Measurements from ENCODE around the gene ASIC4. TPM values are rescaled to one million over a fixed set of nuclear protein-coding genes. Genes with fewer than 3 reads are reported as not detected.

The ASIC4 gene
- total RNA-seq, 1 experiment from 2014 or later: 2.1 TPM

DNA sequence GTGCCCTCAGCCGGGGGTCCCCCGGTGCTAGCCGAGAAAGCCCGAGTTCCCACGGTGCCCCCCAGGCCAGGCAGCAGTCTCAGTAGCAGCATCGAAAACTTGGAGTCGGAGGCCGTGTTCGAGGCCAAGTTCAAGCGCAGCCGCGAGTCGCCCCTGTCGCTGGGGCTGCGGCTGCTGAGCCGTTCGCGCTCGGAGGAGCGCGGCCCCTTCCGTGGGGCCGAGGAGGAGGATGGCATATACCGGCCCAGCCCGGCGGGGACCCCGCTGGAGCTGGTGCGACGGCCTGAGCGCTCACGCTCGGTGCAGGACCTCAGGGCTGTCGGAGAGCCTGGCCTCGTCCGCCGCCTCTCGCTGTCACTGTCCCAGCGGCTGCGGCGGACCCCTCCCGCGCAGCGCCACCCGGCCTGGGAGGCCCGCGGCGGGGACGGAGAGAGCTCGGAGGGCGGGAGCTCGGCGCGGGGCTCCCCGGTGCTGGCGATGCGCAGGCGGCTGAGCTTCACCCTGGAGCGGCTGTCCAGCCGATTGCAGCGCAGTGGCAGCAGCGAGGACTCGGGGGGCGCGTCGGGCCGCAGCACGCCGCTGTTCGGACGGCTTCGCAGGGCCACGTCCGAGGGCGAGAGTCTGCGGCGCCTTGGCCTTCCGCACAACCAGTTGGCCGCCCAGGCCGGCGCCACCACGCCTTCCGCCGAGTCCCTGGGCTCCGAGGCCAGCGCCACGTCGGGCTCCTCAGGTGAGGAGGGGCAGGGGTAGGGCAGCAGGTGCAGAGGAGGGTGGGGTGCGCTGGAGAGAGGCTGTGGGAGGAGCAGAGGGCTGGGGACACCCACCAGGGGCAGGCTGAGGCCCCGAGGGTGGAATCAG, 29.7 kb upstream of the ASIC4 start:
- POLR2A ChIA-PET: no interaction called here

More for the DNA sequence above, 29.7 kb upstream of the ASIC4 start:
- Histone ChIP-seq H3K9me2 (ENCODE audit: insufficient read depth) (no peaks in the 10 kb centered on the region), H3K9ac (ENCODE audit: low read length) (no peak overlapping the region), H3K4me1 (ENCODE audit: control insufficient read depth in 1 of 2, insufficient read depth in 2 of 2, low read length in 2 of 2) (no peaks in the 10 kb centered on the region), H3K27ac (ENCODE audit: low read depth, low read length) (no peak overlapping the region), H3K36me3 (ENCODE audit: control insufficient read depth in 1 of 2, insufficient read depth in 2 of 2, low read length in 2 of 2) (no peaks in the 10 kb centered on the region; a peak in 1 of 4 replicates), H4K20me1 (ENCODE audit: insufficient read depth) (no peaks in the 10 kb centered on the region), H3K27me3 (ENCODE audit: insufficient read depth, low read length) (no peaks in the 10 kb centered on the region), H2AFZ (ENCODE audit: low read depth, low read length, poor library complexity, severe bottlenecking) (no peak overlapping the region), H3K79me2 (ENCODE audit: insufficient read depth, low read length) (no peaks in the 10 kb centered on the region), H3K4me2 (ENCODE audit: low read length) (no peak overlapping the region), H3K4me3 (replicated peaks in 1 of 2; ENCODE audit: low read depth in 1 of 2, low read length in 2 of 2) (no peak overlapping the region), H3K9me3 (ENCODE audit: control insufficient read depth in 1 of 2, insufficient read depth in 1 of 2, low read depth in 1 of 2, low read length in 2 of 2) (no peaks in the 10 kb centered on the region)
- no TSS peak for BruUV-seq (replicated peaks)
- TF ChIP-seq ATF3 (IDR thresholded peaks at IDR 0.05) (no peak), JUND (IDR thresholded peaks at IDR 0.05) (no peak), CEBPB (IDR thresholded peaks at IDR 0.05; ENCODE audit: low read depth) (no peak), ELF1 (IDR thresholded peaks at IDR 0.05; ENCODE audit: borderline replicate concordance, low read depth) (no peak), EZH2 (IDR thresholded peaks at IDR 0.05) (no peak), EZH2phosphoT487 (IDR thresholded peaks at IDR 0.05; ENCODE audit: borderline replicate concordance) (no peak), ZFX (IDR thresholded peaks at IDR 0.05) (no peak), EGR1 (IDR thresholded peaks at IDR 0.05; ENCODE audit: low read depth) (no peak), RAD21 (IDR thresholded peaks at IDR 0.05; ENCODE audit: low read depth) (no peak), ZNF274 (IDR thresholded peaks at IDR 0.05; ENCODE audit: low read depth, low read length) (no peak), CTCF (IDR thresholded peaks at IDR 0.05 in 2 of 3, conservative IDR thresholded peaks at IDR 0.05 in 1 of 3; ENCODE audit: borderline replicate concordance in 1 of 3, insufficient read depth in 1 of 3, low read depth in 2 of 3, low read length in 2 of 3) (no peak), POLR2A (IDR thresholded peaks at IDR 0.05; ENCODE audit: borderline replicate concordance, extremely low read depth, insufficient read depth, insufficient read length) (no peak), POLR2AphosphoS5 (IDR thresholded peaks at IDR 0.05; ENCODE audit: low read depth, low read length) (no peak), YY1 (IDR thresholded peaks at IDR 0.05; ENCODE audit: extremely low read depth, insufficient replicate concordance, low read depth, low read length) (no peak), FOSL1 (IDR thresholded peaks at IDR 0.05; ENCODE audit: low read depth) (no peak), CBX3 (IDR thresholded peaks at IDR 0.05; ENCODE audit: low read depth) (no peak)
- TF ChIP-seq, protein P1, sequence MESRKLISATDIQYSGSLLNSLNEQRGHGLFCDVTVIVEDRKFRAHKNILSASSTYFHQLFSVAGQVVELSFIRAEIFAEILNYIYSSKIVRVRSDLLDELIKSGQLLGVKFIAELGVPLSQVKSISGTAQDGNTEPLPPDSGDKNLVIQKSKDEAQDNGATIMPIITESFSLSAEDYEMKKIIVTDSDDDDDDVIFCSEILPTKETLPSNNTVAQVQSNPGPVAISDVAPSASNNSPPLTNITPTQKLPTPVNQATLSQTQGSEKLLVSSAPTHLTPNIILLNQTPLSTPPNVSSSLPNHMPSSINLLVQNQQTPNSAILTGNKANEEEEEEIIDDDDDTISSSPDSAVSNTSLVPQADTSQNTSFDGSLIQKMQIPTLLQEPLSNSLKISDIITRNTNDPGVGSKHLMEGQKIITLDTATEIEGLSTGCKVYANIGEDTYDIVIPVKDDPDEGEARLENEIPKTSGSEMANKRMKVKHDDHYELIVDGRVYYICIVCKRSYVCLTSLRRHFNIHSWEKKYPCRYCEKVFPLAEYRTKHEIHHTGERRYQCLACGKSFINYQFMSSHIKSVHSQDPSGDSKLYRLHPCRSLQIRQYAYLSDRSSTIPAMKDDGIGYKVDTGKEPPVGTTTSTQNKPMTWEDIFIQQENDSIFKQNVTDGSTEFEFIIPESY (IDR thresholded peaks at IDR 0.05; ENCODE audit: extremely low read depth, insufficient replicate concordance, low read length): no peak
- TF ChIP-seq, protein P2, sequence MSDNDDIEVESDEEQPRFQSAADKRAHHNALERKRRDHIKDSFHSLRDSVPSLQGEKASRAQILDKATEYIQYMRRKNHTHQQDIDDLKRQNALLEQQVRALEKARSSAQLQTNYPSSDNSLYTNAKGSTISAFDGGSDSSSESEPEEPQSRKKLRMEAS (IDR thresholded peaks at IDR 0.05): no peak
- TF ChIP-seq, protein P3, sequence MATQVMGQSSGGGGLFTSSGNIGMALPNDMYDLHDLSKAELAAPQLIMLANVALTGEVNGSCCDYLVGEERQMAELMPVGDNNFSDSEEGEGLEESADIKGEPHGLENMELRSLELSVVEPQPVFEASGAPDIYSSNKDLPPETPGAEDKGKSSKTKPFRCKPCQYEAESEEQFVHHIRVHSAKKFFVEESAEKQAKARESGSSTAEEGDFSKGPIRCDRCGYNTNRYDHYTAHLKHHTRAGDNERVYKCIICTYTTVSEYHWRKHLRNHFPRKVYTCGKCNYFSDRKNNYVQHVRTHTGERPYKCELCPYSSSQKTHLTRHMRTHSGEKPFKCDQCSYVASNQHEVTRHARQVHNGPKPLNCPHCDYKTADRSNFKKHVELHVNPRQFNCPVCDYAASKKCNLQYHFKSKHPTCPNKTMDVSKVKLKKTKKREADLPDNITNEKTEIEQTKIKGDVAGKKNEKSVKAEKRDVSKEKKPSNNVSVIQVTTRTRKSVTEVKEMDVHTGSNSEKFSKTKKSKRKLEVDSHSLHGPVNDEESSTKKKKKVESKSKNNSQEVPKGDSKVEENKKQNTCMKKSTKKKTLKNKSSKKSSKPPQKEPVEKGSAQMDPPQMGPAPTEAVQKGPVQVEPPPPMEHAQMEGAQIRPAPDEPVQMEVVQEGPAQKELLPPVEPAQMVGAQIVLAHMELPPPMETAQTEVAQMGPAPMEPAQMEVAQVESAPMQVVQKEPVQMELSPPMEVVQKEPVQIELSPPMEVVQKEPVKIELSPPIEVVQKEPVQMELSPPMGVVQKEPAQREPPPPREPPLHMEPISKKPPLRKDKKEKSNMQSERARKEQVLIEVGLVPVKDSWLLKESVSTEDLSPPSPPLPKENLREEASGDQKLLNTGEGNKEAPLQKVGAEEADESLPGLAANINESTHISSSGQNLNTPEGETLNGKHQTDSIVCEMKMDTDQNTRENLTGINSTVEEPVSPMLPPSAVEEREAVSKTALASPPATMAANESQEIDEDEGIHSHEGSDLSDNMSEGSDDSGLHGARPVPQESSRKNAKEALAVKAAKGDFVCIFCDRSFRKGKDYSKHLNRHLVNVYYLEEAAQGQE (IDR thresholded peaks at IDR 0.05; ENCODE audit: low read depth): no peak
- no peak for DNase-seq (ENCODE audit: low read depth, low spot score)
- ATAC-seq: no peak
- RAD21 ChIA-PET (ENCODE audit: low non-redundant PET in 1 of 2, low total read pairs in 2 of 2, uncharacterized antibody in 2 of 2, unreplicated experiment in 2 of 2): no interaction called here
- CTCF ChIA-PET: no interaction called here
- intact Hi-C loops (cut with micrococcal nuclease): no loop called here
